Measurements from ENCODE around the gene COX6A1. TPM values are rescaled to one million over a fixed set of nuclear protein-coding genes. Genes with fewer than 3 reads are reported as not detected.
"Not testable (repeated sequence)": the region's sequence is repeated elsewhere in the genome, so short reads cannot be mapped to it uniquely, and the experiment has no call there.

The COX6A1 gene
- total RNA-seq, 3 donors from 2014 or later: 464 to 649 (median 599) TPM

GRCh38 chr12:120439646-120440247 is 1.8 kb downstream of the COX6A1 start:
- H3K36me3 ChIP-seq: no peaks in the 10 kb centered on the region
- H3K4me3 ChIP-seq: peak overlapping the region in 1 of 3 donors; percentile 33
- peaks cover 0 to 3% of the 10 kb centered on the region in 2 donors for H3K4me1 ChIP-seq
- peak in 2 of 3 donors; percentile 27 to 39 for TF ChIP-seq CTCF (IDR thresholded peaks at IDR 0.05)
- TF ChIP-seq POLR2A (IDR thresholded peaks at IDR 0.05): no peak
- no peak for TF ChIP-seq POLR2AphosphoS5 (IDR thresholded peaks at IDR 0.05)
- intact Hi-C loops (cut with DNase I; ENCODE audit: low total_unique reads): no loop called here
- H3K27ac ChIP-seq: peak overlapping the region in 1 of 2 donors; percentile 25
- no peaks in the 10 kb centered on the region for H3K9me3 ChIP-seq
- peak in 1 of 2 donors; percentile 30 for DNase-seq (ENCODE audit: low spot score in 2 of 2)
- no peaks in the 10 kb centered on the region for H3K27me3 ChIP-seq

GRCh38 chr12:120444676-120445075 is 6.8 kb downstream of the COX6A1 start:
- intact Hi-C loops (cut with DNase I; ENCODE audit: low total_unique reads): loop anchor here (5.0 kb wide), 1 partner anchor 1478 kb away; no protein-coding TSS in a partner anchor
- no peaks in the 10 kb centered on the region for H3K36me3 ChIP-seq
- no peak overlapping the region for H3K27ac ChIP-seq
- no peak overlapping the region for H3K4me3 ChIP-seq
- H3K9me3 ChIP-seq: no peaks in the 10 kb centered on the region
- no peak for DNase-seq (ENCODE audit: low spot score in 2 of 2)
- peaks cover 0 to 15% of the 10 kb centered on the region in 2 donors for H3K4me1 ChIP-seq
- TF ChIP-seq POLR2A (IDR thresholded peaks at IDR 0.05): no peak
- no peak for TF ChIP-seq POLR2AphosphoS5 (IDR thresholded peaks at IDR 0.05)
- TF ChIP-seq CTCF (IDR thresholded peaks at IDR 0.05): no peak
- H3K27me3 ChIP-seq: no peaks in the 10 kb centered on the region

- no peaks in the 10 kb centered on the region for H3K36me3 ChIP-seq
- H3K27me3 ChIP-seq: no peaks in the 10 kb centered on the region
- no peaks in the 10 kb centered on the region for H3K9me3 ChIP-seq
- H3K4me3 ChIP-seq: peak within 1 kb of the TSS; percentile 90 to 99 (median 97)
- TF ChIP-seq POLR2AphosphoS5 (IDR thresholded peaks at IDR 0.05) (peak; percentile 96 to 98 (median 97)), POLR2A (IDR thresholded peaks at IDR 0.05) (peak; percentile 73), CTCF (IDR thresholded peaks at IDR 0.05) (no peak)
- peak; percentile 74 to 83 for DNase-seq (ENCODE audit: low spot score in 2 of 2)
- H3K4me1 ChIP-seq: peaks cover 0 to 15% of the 10 kb centered on the region in 2 donors
- intact Hi-C loops (cut with DNase I; ENCODE audit: low total_unique reads): loop anchor here (5.0 kb wide), 1 partner anchor 1476 kb away; no protein-coding TSS in a partner anchor
- H3K27ac ChIP-seq: peak within 1 kb of the TSS; percentile 93 to 97
Measured at GRCh38 chr12:120445911-120446843, 8.3 kb downstream of the COX6A1 start, which contains the start of the genes GATC and TRIAP1. TSS of gene GATC (plus strand) at chr12:120446444. CDS start at chr12:120446481, 37 bp downstream. TSS of gene TRIAP1 (minus strand) at chr12:120446384. CDS start at chr12:120446372, 12 bp downstream.

- Histone ChIP-seq H3K27ac (peak overlapping the region; percentile 93 to 97), H3K4me3 (peak overlapping the region; percentile 90 to 99 (median 97)), H3K4me1 (peaks cover 0 to 15% of the 10 kb centered on the region in 2 donors)
- not testable (repeated sequence) for H3K27me3 ChIP-seq; DNase-seq (ENCODE audit: low spot score in 2 of 2); H3K36me3 ChIP-seq; H3K9me3 ChIP-seq
- intact Hi-C loops (cut with DNase I; ENCODE audit: low total_unique reads): loop anchor here (5.0 kb wide), 1 partner anchor 1475 kb away; no protein-coding TSS in a partner anchor
Measured at GRCh38 chr12:120446844-120447178, 8.9 kb downstream of the COX6A1 start.

GRCh38 chr12:120447992-120448391 is 10.1 kb downstream of the COX6A1 start:
- Histone ChIP-seq H3K36me3 (no peaks in the 10 kb centered on the region), H3K4me1 (peaks cover 0 to 15% of the 10 kb centered on the region in 2 donors), H3K27me3 (no peaks in the 10 kb centered on the region), H3K9me3 (no peaks in the 10 kb centered on the region), H3K4me3 (no peak overlapping the region), H3K27ac (no peak overlapping the region)
- DNase-seq (ENCODE audit: low spot score in 2 of 2): no peak
- intact Hi-C loops (cut with DNase I; ENCODE audit: low total_unique reads): loop anchor here (5.0 kb wide), 1 partner anchor 1474 kb away; no protein-coding TSS in a partner anchor
- TF ChIP-seq POLR2A (IDR thresholded peaks at IDR 0.05): no peak
- no peak for TF ChIP-seq CTCF (IDR thresholded peaks at IDR 0.05)
- no peak for TF ChIP-seq POLR2AphosphoS5 (IDR thresholded peaks at IDR 0.05)

- H3K27ac ChIP-seq; H3K27me3 ChIP-seq; H3K4me1 ChIP-seq; H3K36me3 ChIP-seq; H3K4me3 ChIP-seq; intact Hi-C loops (cut with DNase I; ENCODE audit: low total_unique reads); DNase-seq (ENCODE audit: low spot score in 2 of 2); H3K9me3 ChIP-seq: not testable (repeated sequence)
Measured at GRCh38 chr12:120452524-120452923, 14.6 kb downstream of the COX6A1 start.

All from breast epithelium (tissue), 4 donors.